Lung (tissue), 12 donors: ENCODE results near the gene TCERG1. TPM values are rescaled to one million over a fixed set of nuclear protein-coding genes. Genes with fewer than 3 reads are reported as not detected.

ENCODE experiments used
- ATAC-seq: fragments of 200-7000 bp; cut with Tn5 transposase; one replicate; pipeline ENCODE4 v1.9.1; 2020; ENCODE audit warnings: moderate number of reproducible peaks; ENCODE audit not compliant: insufficient read depth, low FRiP score
- DNase-seq, 3 donors: peaks; one replicate each; pipeline ENCODE4 v3.0.0-alpha.2; 2013 to 2017
- H3K27ac ChIP-seq, 2 donors: one replicate each; pipeline ENCODE4 v1.5.1; 2013; ENCODE audit warnings: mild to moderate bottlenecking in 2 of 2, moderate library complexity in 2 of 2, control low read depth in 1 of 2, inconsistent platforms in 1 of 2, low read depth in 1 of 2, low read length in 1 of 2
- H3K27me3 ChIP-seq, 3 donors: one replicate each; pipeline ENCODE4 v1.5.1; 2013; ENCODE audit warnings: low read length in 2 of 3; ENCODE audit not compliant: control insufficient read depth in 3 of 3, insufficient read depth in 3 of 3
- H3K36me3 ChIP-seq, 4 donors: one replicate each; pipeline ENCODE4 v1.5.1; 2013; ENCODE audit warnings: low read length in 4 of 4, mild to moderate bottlenecking in 1 of 4, moderate library complexity in 1 of 4; ENCODE audit not compliant: control insufficient read depth in 4 of 4, insufficient read depth in 4 of 4
- H3K4me1 ChIP-seq, 5 donors: one replicate each; pipeline ENCODE4 v1.5.1; 2013; ENCODE audit warnings: low read length in 5 of 5, mild to moderate bottlenecking in 2 of 5, moderate library complexity in 1 of 5; ENCODE audit not compliant: control insufficient read depth in 5 of 5, insufficient read depth in 5 of 5
- H3K4me3 ChIP-seq: one replicate; pipeline ENCODE4 v1.5.1; 2013; ENCODE audit warnings: mild to moderate bottlenecking, control low read depth, moderate library complexity
- H3K9ac ChIP-seq, 2 donors: one replicate each; pipeline ENCODE4 v1.5.1; 2013; ENCODE audit warnings: low read length in 2 of 2, control low read depth in 1 of 2; ENCODE audit not compliant: insufficient read depth in 1 of 2
- H3K9me3 ChIP-seq, 4 donors: one replicate each; pipeline ENCODE4 v1.5.1; 2013; ENCODE audit warnings: low read length in 3 of 4, mild to moderate bottlenecking in 1 of 4, moderate library complexity in 1 of 4; ENCODE audit not compliant: control insufficient read depth in 4 of 4, insufficient read depth in 3 of 4
- WGBS, 2 donors: extraction: QIAGEN DNeasy Blood & Tissue Kit; methylation state at CpG; one replicate each; pipeline ENCODE4 v1.1.7; 2013; 5-methylcytosine and 5-hydroxymethylcytosine counted together
- polyA plus RNA-seq, 2 donors: library from polyadenylated mRNA; stranded (reverse); fragments of 200-250 nt; gene quantifications; one replicate each; pipeline ENCODE4 v1.2.1, GENCODE V29; 2013
- total RNA-seq, 2 donors: library from RNA; depleted of rRNA in 1 of 2; stranded (reverse); fragments of >200 nt in 1 of 2; gene quantifications; one replicate each; pipeline ENCODE4 v1.2.1, GENCODE V29; 2014 to 2021
- TF ChIP-seq, protein P1 (sequence below): IDR thresholded peaks from 2 replicates; pipeline ENCODE4 v1.5.1; 2012; ENCODE audit warnings: mild to moderate bottlenecking; ENCODE audit errors: control extremely low read depth, extremely low read depth
- donor health status: control.
- donor health status: control.
- donor health status: Bipolar disorder and iron deficiency.
- donor health status: healthy.
- donor health status: DM: yes; HTN: yes; CAD: no.

The TCERG1 gene
- total and polyA plus RNA-seq, 4 donors = 21.1 to 79.2 (median 45.2) TPM

- WGBS, 2 donors = 91 to 100% methylated on average over 1 of the region's 1 CpG
- Histone ChIP-seq H3K9ac (no peak overlapping the region), H3K4me1 (no peaks in the 10 kb centered on the region), H3K4me3 (no peak overlapping the region), H3K9me3 (no peaks in the 10 kb centered on the region), H3K27ac (no peak overlapping the region), H3K27me3 (no peaks in the 10 kb centered on the region), H3K36me3 (peaks cover 5 to 13% (median 8%) of the 10 kb centered on the region in 4 donors)
- ATAC-seq (no peak), DNase-seq (no peak)
- TF ChIP-seq, protein P1, sequence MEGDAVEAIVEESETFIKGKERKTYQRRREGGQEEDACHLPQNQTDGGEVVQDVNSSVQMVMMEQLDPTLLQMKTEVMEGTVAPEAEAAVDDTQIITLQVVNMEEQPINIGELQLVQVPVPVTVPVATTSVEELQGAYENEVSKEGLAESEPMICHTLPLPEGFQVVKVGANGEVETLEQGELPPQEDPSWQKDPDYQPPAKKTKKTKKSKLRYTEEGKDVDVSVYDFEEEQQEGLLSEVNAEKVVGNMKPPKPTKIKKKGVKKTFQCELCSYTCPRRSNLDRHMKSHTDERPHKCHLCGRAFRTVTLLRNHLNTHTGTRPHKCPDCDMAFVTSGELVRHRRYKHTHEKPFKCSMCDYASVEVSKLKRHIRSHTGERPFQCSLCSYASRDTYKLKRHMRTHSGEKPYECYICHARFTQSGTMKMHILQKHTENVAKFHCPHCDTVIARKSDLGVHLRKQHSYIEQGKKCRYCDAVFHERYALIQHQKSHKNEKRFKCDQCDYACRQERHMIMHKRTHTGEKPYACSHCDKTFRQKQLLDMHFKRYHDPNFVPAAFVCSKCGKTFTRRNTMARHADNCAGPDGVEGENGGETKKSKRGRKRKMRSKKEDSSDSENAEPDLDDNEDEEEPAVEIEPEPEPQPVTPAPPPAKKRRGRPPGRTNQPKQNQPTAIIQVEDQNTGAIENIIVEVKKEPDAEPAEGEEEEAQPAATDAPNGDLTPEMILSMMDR = no peak
Observed at GRCh38 chr5:146514575-146514974, 67.4 kb downstream of the TCERG1 start.

DNA sequence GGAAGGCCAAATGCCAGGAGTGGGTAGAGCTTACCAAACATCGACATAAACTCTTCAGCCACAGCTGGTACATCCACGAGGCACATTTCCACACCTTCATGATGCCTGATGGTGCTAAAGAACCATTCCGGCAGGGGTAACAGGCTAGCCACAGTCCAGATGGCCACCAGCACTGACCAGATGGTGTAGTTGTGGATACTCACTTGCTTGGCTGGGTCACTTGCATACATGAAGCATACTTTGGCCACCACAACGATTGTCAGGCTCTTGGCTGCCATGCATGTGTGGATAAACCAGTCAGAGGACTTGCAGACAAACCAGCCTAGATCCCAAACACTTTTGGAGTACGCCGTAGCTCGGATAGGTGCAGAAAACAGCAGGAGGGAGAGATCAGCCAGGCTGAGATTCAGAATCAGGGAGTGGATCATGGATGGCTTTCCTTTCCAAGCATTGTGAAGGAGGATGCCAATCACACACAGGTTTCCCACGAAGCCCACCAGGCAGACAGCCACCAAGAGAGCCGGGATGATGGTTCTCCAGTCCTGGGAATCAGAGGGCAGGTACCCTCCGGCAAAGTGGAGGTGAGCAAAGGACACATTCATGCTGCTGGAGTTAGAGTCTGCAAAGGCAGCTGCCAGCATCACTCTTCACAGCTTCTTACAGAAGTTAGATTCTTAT, 68.5 kb downstream of the TCERG1 start:
- ATAC-seq (no peak), DNase-seq (no peak)
- H3K27me3 ChIP-seq = no peaks in the 10 kb centered on the region
- H3K27ac ChIP-seq = no peak overlapping the region
- H3K9ac ChIP-seq = no peak overlapping the region
- WGBS, 2 donors = 83 to 89% methylated on average over 10 of the region's 10 CpGs
- H3K9me3 ChIP-seq = no peaks in the 10 kb centered on the region
- H3K36me3 ChIP-seq = peaks cover 0 to 5% (median 3%) of the 10 kb centered on the region in 4 donors
- H3K4me3 ChIP-seq = no peak overlapping the region
- TF ChIP-seq, protein P1 = no peak
- no peaks in the 10 kb centered on the region for H3K4me1 ChIP-seq

- no peaks in the 10 kb centered on the region for H3K4me1 ChIP-seq
- TF ChIP-seq, protein P1 = no peak
- no peaks in the 10 kb centered on the region for H3K27me3 ChIP-seq
- peaks cover 0 to 3% (median under 1%) of the 10 kb centered on the region in 4 donors for H3K36me3 ChIP-seq
- H3K27ac ChIP-seq = no peak within 1 kb of the TSS
- H3K9ac ChIP-seq = no peak within 1 kb of the TSS
- no peaks in the 10 kb centered on the region for H3K9me3 ChIP-seq
- 30 to 31% methylated on average over 3 of the region's 3 CpGs for WGBS, 2 donors
- no peak within 1 kb of the TSS for H3K4me3 ChIP-seq
- no peak for ATAC-seq
- DNase-seq = peak in 2 of 3 donors; percentile 12 to 27
Observed at GRCh38 chr5:146516151-146516475, 69.0 kb downstream of the TCERG1 start, which contains the start of gene GPR151. TSS of gene GPR151 (minus strand) at chr5:146516190. CDS start at chr5:146516113, 77 bp downstream.

DNA sequence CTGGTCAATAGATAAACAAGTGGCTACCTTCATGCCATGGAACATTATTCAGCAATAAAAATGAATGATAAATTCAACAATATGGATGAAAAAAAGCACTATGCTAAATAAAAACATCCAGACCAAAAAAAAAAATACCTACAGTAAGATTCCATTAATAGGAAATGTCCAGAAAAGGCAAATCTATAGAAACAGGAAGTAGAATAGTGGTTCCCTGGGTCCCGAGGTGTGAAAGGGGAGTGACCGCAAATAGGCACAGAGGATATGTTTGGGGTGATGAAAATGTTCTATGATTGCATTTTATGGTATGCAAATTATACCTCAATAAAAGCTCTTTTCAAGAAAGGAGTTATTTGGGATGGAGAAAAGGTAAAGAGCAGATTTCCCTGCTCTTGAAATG, 72.4 kb downstream of the TCERG1 start:
- WGBS, 2 donors = 50 to 59% methylated on average over 2 of the region's 2 CpGs
- no peaks in the 10 kb centered on the region for H3K36me3 ChIP-seq
- no peak overlapping the region for H3K4me3 ChIP-seq
- DNase-seq = no peak
- no peaks in the 10 kb centered on the region for H3K4me1 ChIP-seq
- H3K9me3 ChIP-seq = no peaks in the 10 kb centered on the region
- H3K9ac ChIP-seq = no peak overlapping the region
- TF ChIP-seq, protein P1 = no peak
- no peaks in the 10 kb centered on the region for H3K27me3 ChIP-seq
- H3K27ac ChIP-seq = no peak overlapping the region
- ATAC-seq = no peak
